ENCODE results near the gene SMURF2. TPM values are rescaled to one million over a fixed set of nuclear protein-coding genes. Genes with fewer than 3 reads are reported as not detected.

The SMURF2 gene
- total and polyA plus RNA-seq, 2 of the 4 experiments (the other 2 are of a cell fraction) = 131 to 774 TPM

DNA sequence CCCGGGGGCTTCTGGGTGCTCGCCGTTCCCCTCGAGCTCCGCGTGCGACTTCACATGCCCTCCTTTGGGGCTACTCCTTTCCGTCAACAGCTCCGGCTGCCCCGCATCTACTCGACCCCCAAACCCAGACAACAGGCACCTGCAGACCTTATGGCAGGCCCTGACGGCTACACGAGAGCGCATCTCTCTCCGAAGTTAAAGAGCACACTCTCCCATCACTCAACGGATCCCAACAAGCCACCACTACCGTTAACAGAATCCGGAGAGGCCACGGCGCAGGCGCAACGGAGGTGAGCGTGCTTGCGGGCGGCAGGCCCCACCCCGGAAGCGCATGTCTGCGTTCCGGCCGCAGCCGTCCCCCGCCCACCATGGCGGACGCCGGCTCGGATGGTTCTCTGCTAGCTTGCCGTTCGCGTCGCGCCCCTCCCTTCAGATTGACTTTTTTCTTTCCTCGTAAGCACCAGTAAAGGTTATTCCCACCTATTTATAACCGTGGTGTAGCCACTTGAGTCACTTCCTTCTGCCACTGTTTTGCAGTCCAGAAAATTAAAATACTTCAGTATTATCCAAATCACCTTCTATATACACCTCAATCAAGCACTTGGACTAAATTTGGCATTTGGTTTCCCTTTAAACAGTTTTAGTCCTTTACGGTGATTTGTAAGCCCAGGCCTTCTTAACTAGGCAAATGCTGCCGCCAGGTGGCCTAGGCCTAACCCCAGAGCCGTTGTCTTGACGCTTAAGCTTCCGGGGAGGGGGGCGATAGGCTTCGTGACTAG, 165.1 kb downstream of the SMURF2 start, which contains the start of gene POLG2 (continued):
- TF ChIP-seq POLR2A (IDR thresholded peaks at IDR 0.05; ENCODE audit: low read depth, low read length) = peak; percentile 89
- TF ChIP-seq RAD21 (IDR thresholded peaks at IDR 0.05; ENCODE audit: low read length) = peak; percentile 15; the same call in 1 of the 2 replicates
- TF ChIP-seq NFE2L2 (IDR thresholded peaks at IDR 0.05; ENCODE audit: low read depth, low read length) = no peak

DNA sequence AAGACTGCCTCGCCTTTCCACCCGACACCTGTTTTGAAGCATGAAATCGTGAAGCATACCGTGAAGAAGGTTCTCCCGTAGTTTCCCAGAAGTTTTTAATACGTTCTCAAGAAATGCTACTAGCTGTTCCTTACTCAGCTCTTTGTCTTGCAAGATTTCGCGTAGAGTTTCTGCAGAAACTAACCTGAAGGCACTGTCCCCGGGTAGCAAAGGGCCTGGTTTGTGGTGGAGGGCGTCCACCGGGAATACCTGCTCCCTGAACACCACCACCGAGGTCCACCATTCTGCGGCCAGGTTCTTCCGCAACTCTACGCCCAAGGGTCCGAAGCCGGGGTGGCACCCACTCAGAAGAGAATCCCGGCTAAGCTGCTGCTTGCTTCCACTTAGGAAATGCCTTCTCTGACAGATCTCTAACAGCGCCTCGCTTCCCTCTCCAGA, 165.7 kb downstream of the SMURF2 start:
- Histone ChIP-seq H4K20me1 (ENCODE audit: insufficient read depth, low read length) (peaks cover 37% of the 10 kb centered on the region), H3K4ac (ENCODE audit: low read depth, low read length) (peak overlapping the region; percentile 81), H2BK120ac (ENCODE audit: low read depth, low read length) (peak overlapping the region; percentile 48; the same call in 1 of the 2 replicates), H4K5ac (ENCODE audit: low read depth, low read length) (peak overlapping the region; percentile 17; the same call in 1 of the 2 replicates), H3K27me3 (ENCODE audit: control insufficient read depth, insufficient read depth, low read length) (no peaks in the 10 kb centered on the region), H3K79me1 (ENCODE audit: low read depth in 1 of 2, low read length in 2 of 2) (peaks cover 22 to 34% of the 10 kb centered on the region in 2 experiments), H3K23ac (ENCODE audit: low read depth, low read length) (peak overlapping the region; percentile 88), H3K18ac (ENCODE audit: low read depth, low read length) (no peak overlapping the region), H2AFZ (replicated peaks; ENCODE audit: low read length, poor library complexity) (peak overlapping the region; percentile 95), H3K27ac (ENCODE audit: insufficient read depth, low read length) (peak overlapping the region; percentile 76), H3K56ac (ENCODE audit: extremely low read depth, insufficient read depth, low read length) (peak overlapping the region; percentile 53), H3K4me3 (ENCODE audit: insufficient read depth, low read depth, low read length) (peak overlapping the region; percentile 68), H3K9me1 (ENCODE audit: insufficient read depth, low read length) (no peaks in the 10 kb centered on the region), H3K4me2 (ENCODE audit: low read depth, low read length) (peak overlapping the region; percentile 99), H2BK20ac (ENCODE audit: low read depth, low read length) (no peak overlapping the region; the same call in 1 of the 2 replicates), H2AK9ac (replicated peaks; ENCODE audit: low read depth, low read length, poor library complexity) (peak overlapping the region; percentile 68), H3K4me1 (ENCODE audit: control insufficient read depth, insufficient read depth, low read length) (no peaks in the 10 kb centered on the region), H2BK5ac (ENCODE audit: low read depth, low read length, poor library complexity, severe bottlenecking) (peak overlapping the region; percentile 70), H3K9ac (ENCODE audit: low read depth, low read length) (peak overlapping the region; percentile 71), H4K8ac (ENCODE audit: low read depth in 2 of 2, low read length in 2 of 2) (peak overlapping the region; percentile 3 to 91; a peak in 3 of 4 replicates), H3K9me3 (ENCODE audit: control insufficient read depth, insufficient read depth, low read length) (no peaks in the 10 kb centered on the region), H4K91ac (ENCODE audit: insufficient read depth, low read depth, low read length) (0 out of 2 replicates have a peak overlapping the region, but pooled peaks have one; percentile 70), H2AK5ac (ENCODE audit: low read depth, low read length) (peak overlapping the region; percentile 11; the same call in 1 of the 2 replicates), H2BK15ac (ENCODE audit: low read depth, low read length) (no peak overlapping the region), H3K36me3 (ENCODE audit: control insufficient read depth, insufficient read depth, low read length) (peaks cover 25% of the 10 kb centered on the region), H3K14ac (replicated peaks; ENCODE audit: low read depth, low read length) (peak overlapping the region; percentile 84)
- TF ChIP-seq FOS (IDR thresholded peaks at IDR 0.05; ENCODE audit: low read depth, low read length) (no peak), SMC3 (IDR thresholded peaks at IDR 0.05; ENCODE audit: low read depth, low read length) (no peak), MAFK (IDR thresholded peaks at IDR 0.05; ENCODE audit: low read depth, low read length) (no peak), MAZ (IDR thresholded peaks at IDR 0.05; ENCODE audit: borderline replicate concordance, low read depth, low read length) (no peak), MXI1 (IDR thresholded peaks at IDR 0.05; ENCODE audit: borderline replicate concordance, low read depth, low read length) (no peak), NFE2L2 (IDR thresholded peaks at IDR 0.05; ENCODE audit: low read depth, low read length) (no peak), CEBPB (IDR thresholded peaks at IDR 0.05; ENCODE audit: low read depth, low read length) (no peak), POLR2A (IDR thresholded peaks at IDR 0.05; ENCODE audit: low read depth, low read length) (no peak), RFX5 (IDR thresholded peaks at IDR 0.05; ENCODE audit: low read depth, low read length) (no peak)
- TF ChIP-seq, protein P1, sequence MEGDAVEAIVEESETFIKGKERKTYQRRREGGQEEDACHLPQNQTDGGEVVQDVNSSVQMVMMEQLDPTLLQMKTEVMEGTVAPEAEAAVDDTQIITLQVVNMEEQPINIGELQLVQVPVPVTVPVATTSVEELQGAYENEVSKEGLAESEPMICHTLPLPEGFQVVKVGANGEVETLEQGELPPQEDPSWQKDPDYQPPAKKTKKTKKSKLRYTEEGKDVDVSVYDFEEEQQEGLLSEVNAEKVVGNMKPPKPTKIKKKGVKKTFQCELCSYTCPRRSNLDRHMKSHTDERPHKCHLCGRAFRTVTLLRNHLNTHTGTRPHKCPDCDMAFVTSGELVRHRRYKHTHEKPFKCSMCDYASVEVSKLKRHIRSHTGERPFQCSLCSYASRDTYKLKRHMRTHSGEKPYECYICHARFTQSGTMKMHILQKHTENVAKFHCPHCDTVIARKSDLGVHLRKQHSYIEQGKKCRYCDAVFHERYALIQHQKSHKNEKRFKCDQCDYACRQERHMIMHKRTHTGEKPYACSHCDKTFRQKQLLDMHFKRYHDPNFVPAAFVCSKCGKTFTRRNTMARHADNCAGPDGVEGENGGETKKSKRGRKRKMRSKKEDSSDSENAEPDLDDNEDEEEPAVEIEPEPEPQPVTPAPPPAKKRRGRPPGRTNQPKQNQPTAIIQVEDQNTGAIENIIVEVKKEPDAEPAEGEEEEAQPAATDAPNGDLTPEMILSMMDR (conservative IDR thresholded peaks at IDR 0.05; ENCODE audit: low read depth, low read length) = no peak
- TF ChIP-seq, protein P2, sequence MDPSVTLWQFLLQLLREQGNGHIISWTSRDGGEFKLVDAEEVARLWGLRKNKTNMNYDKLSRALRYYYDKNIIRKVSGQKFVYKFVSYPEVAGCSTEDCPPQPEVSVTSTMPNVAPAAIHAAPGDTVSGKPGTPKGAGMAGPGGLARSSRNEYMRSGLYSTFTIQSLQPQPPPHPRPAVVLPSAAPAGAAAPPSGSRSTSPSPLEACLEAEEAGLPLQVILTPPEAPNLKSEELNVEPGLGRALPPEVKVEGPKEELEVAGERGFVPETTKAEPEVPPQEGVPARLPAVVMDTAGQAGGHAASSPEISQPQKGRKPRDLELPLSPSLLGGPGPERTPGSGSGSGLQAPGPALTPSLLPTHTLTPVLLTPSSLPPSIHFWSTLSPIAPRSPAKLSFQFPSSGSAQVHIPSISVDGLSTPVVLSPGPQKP (IDR thresholded peaks at IDR 0.05; ENCODE audit: borderline replicate concordance, low read depth, low read length) = no peak
- dilution Hi-C loops (cut with HindIII; ENCODE audit: low sequenced_read_pairs, unreplicated experiment) = no loop called here
- ChIA-PET POLR2A (ENCODE audit: unreplicated experiment) (interaction anchor here (0.5 to 1.0 kb wide), 7 partner anchors 9 to 182 kb away, joined by 3 to 7 read pairs (median 3); no protein-coding TSS in a partner anchor), CTCF (interaction anchor here (0.6 to 1.0 kb wide), 2 partner anchors 11 to 153 kb away, joined by 3 read pairs; no protein-coding TSS in a partner anchor)
- DNase-seq (no peak), ATAC-seq (ENCODE audit: low read depth) (no peak)
- in situ Hi-C loops (cut with MboI; ENCODE audit: low sequenced_read_pairs) = no loop called here
- intact Hi-C loops (cut with micrococcal nuclease) = no loop called here
- BruUV-seq (replicated peaks) = no TSS peak
- WGBS, 2 experiments (ENCODE audit: extremely low coverage in 2 of 2, insufficient read length in 1 of 2) = 0% methylated on average over 9 of the region's 20 CpGs; no CpG with 5 or more reads in 1 of the 2 experiments

All from IMR-90 (cell line).